Keratinocyte (primary cell): ENCODE results near the gene MACF1. TPM values are rescaled to one million over a fixed set of nuclear protein-coding genes. Genes with fewer than 3 reads are reported as not detected.

Experiments used
- DNase-seq: peaks from one replicate; pipeline ENCODE4 v3.0.0-alpha.2; 2011; ENCODE audit warnings: low read depth, missing footprints, low spot score
- FAIRE-seq: peaks from 2 replicates; lab custom pipeline; 2011; peaks lifted over from hg19 to GRCh38; lab: Jason Lieb, UNC
- H2AFZ ChIP-seq: 2 replicates; pipeline ENCODE4 v1.6.0; 2012; ENCODE audit warnings: low read length, control low read depth, inconsistent platforms; ENCODE audit not compliant: control insufficient read depth
- H3K27ac ChIP-seq: 2 replicates; pipeline ENCODE4 v1.5.1; 2011; ENCODE audit warnings: low read length; ENCODE audit not compliant: control insufficient read depth, insufficient read depth
- H3K27me3 ChIP-seq: 3 replicates; pipeline ENCODE4 v1.6.0; 2011; ENCODE audit warnings: low read length; ENCODE audit not compliant: control insufficient read depth, insufficient read depth; ENCODE audit errors: extremely low read depth
- H3K36me3 ChIP-seq, 2 experiments: 2 replicates in 1 of 2; 3 replicates in 1 of 2; pipeline ENCODE4 v1.5.1; 2011; ENCODE audit warnings: low read length in 2 of 2, mild to moderate bottlenecking in 1 of 2; ENCODE audit not compliant: control insufficient read depth in 2 of 2, insufficient read depth in 2 of 2; ENCODE audit errors: extremely low read depth in 1 of 2
- H3K4me1 ChIP-seq: 3 replicates; pipeline ENCODE4 v1.5.1; 2011; ENCODE audit warnings: low read length; ENCODE audit not compliant: control insufficient read depth, insufficient read depth; ENCODE audit errors: extremely low read depth
- H3K4me2 ChIP-seq: 3 replicates; pipeline ENCODE4 v1.6.0; 2011; ENCODE audit warnings: low read depth, low read length; ENCODE audit not compliant: control insufficient read depth, insufficient read depth; ENCODE audit errors: extremely low read depth
- H3K4me3 ChIP-seq, 3 experiments: fragments of 200-600 bp in 1 of 3; sonication (generic) in 1 of 3; 2 replicates in 2 of 3; 3 replicates in 1 of 3; pipeline ENCODE4 v1.5.1; 2011 to 2016; ENCODE audit warnings: low read length in 3 of 3, mild to moderate bottlenecking in 3 of 3, control low read depth in 2 of 3, inconsistent platforms in 1 of 3, low read depth in 1 of 3, mixed read lengths in 1 of 3, mixed run types in 1 of 3, moderate library complexity in 1 of 3; ENCODE audit not compliant: control insufficient read depth in 2 of 3, insufficient read depth in 2 of 3; ENCODE audit errors: extremely low read depth in 1 of 3
- H3K79me2 ChIP-seq: 2 replicates; pipeline ENCODE4 v1.6.0; 2012; ENCODE audit warnings: low read length; ENCODE audit not compliant: control insufficient read depth, insufficient read depth
- H3K9ac ChIP-seq: 3 replicates; pipeline ENCODE4 v1.6.0; 2011; ENCODE audit warnings: low read length; ENCODE audit not compliant: control insufficient read depth, insufficient read depth; ENCODE audit errors: extremely low read depth
- H3K9me1 ChIP-seq: 3 replicates; pipeline ENCODE4 v1.6.0; 2011; ENCODE audit warnings: low read length; ENCODE audit not compliant: control insufficient read depth, insufficient read depth; ENCODE audit errors: extremely low read depth
- H3K9me3 ChIP-seq: 2 replicates; pipeline ENCODE4 v1.5.1; 2012; ENCODE audit warnings: low read depth, low read length; ENCODE audit not compliant: control insufficient read depth
- H4K20me1 ChIP-seq: 3 replicates; pipeline ENCODE4 v1.6.0; 2011; ENCODE audit warnings: low read length; ENCODE audit not compliant: control insufficient read depth, insufficient read depth; ENCODE audit errors: extremely low read depth
- EZH2 ChIP-seq: IDR thresholded peaks from one replicate; pipeline ENCODE4 v1.6.1; 2012; ENCODE audit warnings: inconsistent platforms, mild to moderate bottlenecking, low read length, moderate library complexity
- dilution Hi-C: fragments of 300-500 bp; cut with MboI; formaldehyde crosslinking; loops from one replicate; pipeline ENCODE4 v1.7.0; 2020; ENCODE audit warnings: low sequenced_read_pairs; ENCODE audit not compliant: extremely low pct_ligation_motif_present
- polyA plus RNA-seq, 5 experiments: library from polyadenylated mRNA; depleted of rRNA in 3 of 5; stranded (reverse) in 3 of 5; stranded (forward) in 1 of 5; unstranded in 1 of 5; fragments of >200 nt; gene quantifications; 1 replicate in 1 of 5; 2 replicates in 3 of 5; 3 replicates in 1 of 5; pipeline versions ENCODE4 v1.2.1 to v1.2.3, GENCODE V29; 2011 to 2012; ENCODE audit warnings: missing spikeins in 2 of 5, low read depth in 1 of 5, low replicate concordance in 1 of 5
- TF ChIP-seq, protein P1 (sequence below), 3 experiments: IDR thresholded peaks in 1 of 3; conservative IDR thresholded peaks in 1 of 3; optimal IDR thresholded peaks in 1 of 3; 2 replicates in 2 of 3; 3 replicates in 1 of 3; pipeline versions ENCODE3 to v1.5.1; 2011; ENCODE audit warnings: low read length in 3 of 3, mild to moderate bottlenecking in 3 of 3, moderate library complexity in 2 of 3, control low read depth in 1 of 3, inconsistent platforms in 1 of 3; ENCODE audit not compliant: insufficient read depth in 2 of 3; ENCODE audit errors: extremely low read depth in 1 of 3

MACF1 gene
- polyA plus RNA-seq, 1 donor (not counting 4 experiments of a cell fraction or from before 2014, with no cell fraction given) = 111 TPM

DNA sequence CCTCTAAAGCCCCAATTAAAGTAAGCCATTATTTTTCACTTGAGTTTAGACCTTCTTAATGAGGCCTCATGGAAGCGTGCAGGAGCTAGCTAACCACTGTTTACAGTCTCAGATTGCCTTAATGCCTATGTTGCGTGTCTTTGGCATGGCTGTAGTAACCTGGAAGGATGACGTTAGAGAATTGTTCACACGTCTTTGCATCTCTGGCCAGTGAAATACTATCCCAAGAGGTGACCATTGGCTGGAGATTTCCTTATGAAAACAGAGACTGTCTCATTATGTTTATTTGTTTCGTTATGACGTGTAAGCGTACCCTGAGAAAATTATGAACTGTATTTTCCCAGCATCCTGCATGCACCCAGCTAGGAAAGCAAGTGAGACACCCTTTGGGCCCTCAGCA is 268.3 kb downstream of the MACF1 start:
- H3K9me3 ChIP-seq = no peaks in the 10 kb centered on the region
- H3K4me3 ChIP-seq = no peak overlapping the region
- no peak overlapping the region for H3K27ac ChIP-seq
- H2AFZ ChIP-seq = no peak overlapping the region
- no peaks in the 10 kb centered on the region for H3K4me1 ChIP-seq
- H3K27me3 ChIP-seq = no peaks in the 10 kb centered on the region
- dilution Hi-C loops = no loop called here
- DNase-seq (no peak), FAIRE-seq (no peak)
- no peaks in the 10 kb centered on the region for H3K79me2 ChIP-seq
- no peak overlapping the region for H3K9ac ChIP-seq
- no peaks in the 10 kb centered on the region for H3K9me1 ChIP-seq
- peaks cover 26 to 36% of the 10 kb centered on the region in 2 experiments for H3K36me3 ChIP-seq
- H3K4me2 ChIP-seq = no peak overlapping the region
- no peak for TF ChIP-seq EZH2
- TF ChIP-seq, protein P1, sequence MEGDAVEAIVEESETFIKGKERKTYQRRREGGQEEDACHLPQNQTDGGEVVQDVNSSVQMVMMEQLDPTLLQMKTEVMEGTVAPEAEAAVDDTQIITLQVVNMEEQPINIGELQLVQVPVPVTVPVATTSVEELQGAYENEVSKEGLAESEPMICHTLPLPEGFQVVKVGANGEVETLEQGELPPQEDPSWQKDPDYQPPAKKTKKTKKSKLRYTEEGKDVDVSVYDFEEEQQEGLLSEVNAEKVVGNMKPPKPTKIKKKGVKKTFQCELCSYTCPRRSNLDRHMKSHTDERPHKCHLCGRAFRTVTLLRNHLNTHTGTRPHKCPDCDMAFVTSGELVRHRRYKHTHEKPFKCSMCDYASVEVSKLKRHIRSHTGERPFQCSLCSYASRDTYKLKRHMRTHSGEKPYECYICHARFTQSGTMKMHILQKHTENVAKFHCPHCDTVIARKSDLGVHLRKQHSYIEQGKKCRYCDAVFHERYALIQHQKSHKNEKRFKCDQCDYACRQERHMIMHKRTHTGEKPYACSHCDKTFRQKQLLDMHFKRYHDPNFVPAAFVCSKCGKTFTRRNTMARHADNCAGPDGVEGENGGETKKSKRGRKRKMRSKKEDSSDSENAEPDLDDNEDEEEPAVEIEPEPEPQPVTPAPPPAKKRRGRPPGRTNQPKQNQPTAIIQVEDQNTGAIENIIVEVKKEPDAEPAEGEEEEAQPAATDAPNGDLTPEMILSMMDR (optimal IDR thresholded peaks at IDR 0.05 in 1 of 3, IDR thresholded peaks at IDR 0.05 in 1 of 3, conservative IDR thresholded peaks at IDR 0.05 in 1 of 3; ENCODE audit: extremely low read depth in 1 of 3, insufficient read depth in 2 of 3, low read length in 3 of 3) = no peak
- peaks cover 2% of the 10 kb centered on the region for H4K20me1 ChIP-seq

DNA sequence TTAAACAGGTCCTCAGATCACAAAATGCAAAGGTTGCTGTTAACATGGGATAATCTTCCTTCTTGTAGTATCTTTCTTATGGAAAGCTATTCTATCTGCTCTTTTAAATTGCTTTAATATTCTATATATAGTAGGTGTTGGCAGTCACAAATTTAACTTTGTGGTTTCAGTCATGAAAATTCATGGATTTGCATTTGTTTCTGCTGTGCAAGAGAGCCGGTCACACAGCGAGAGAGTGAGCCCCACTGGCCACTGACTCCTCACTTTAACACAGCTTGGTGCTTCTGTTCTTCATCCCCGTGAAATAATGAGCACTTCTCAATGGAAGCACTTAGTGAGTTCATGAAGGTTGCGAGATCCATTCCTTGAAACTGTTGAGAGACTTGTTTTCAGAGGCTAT is 268.8 kb downstream of the MACF1 start:
- dilution Hi-C loops = no loop called here
- Histone ChIP-seq H3K9ac (no peak overlapping the region), H3K4me2 (no peak overlapping the region), H3K27me3 (no peaks in the 10 kb centered on the region), H3K4me1 (no peaks in the 10 kb centered on the region), H3K9me1 (no peaks in the 10 kb centered on the region), H3K79me2 (no peaks in the 10 kb centered on the region), H2AFZ (no peak overlapping the region), H3K9me3 (no peaks in the 10 kb centered on the region), H3K36me3 (peaks cover 26 to 36% of the 10 kb centered on the region in 2 experiments), H3K27ac (no peak overlapping the region), H3K4me3 (no peak overlapping the region), H4K20me1 (peaks cover 2% of the 10 kb centered on the region)
- DNase-seq (no peak), FAIRE-seq (no peak)
- no peak for TF ChIP-seq EZH2
- TF ChIP-seq, protein P1 (optimal IDR thresholded peaks at IDR 0.05 in 1 of 3, IDR thresholded peaks at IDR 0.05 in 1 of 3, conservative IDR thresholded peaks at IDR 0.05 in 1 of 3; ENCODE audit: extremely low read depth in 1 of 3, insufficient read depth in 2 of 3, low read length in 3 of 3) = no peak
